ENCODE data around the gene CERS3.

Gene CERS3

DNA sequence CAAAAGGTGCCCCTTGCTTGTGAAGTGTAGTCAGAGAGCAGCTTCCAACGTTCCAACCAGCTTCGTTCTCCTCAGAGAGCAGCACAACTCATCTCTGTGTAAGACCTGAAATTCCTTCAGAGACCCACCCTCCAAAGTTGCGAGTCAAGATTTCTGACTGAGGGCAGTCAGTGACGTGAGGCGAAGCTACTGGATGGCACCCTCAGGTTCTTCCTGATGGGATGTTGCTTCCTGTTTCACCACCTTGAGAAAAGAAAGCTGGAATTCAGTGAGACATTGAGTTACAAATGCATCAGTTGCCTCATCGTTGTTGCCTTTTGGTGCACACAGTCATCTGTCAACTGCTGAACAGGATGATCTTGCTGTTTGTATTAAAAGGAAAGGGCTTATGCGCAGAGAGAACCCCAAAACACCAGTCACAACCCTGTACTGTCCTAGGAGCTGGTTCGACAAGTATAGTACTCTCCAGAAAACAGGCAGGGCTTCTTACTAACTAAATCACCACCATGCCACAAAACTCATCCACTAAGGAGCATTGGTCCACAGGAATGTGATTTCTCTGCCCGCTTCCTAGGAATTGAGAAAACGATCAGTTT is at the start of gene CERS3:
TSS of gene CERS3 (minus strand) at position 118 of the 596 bp plus-strand sequence. CDS start 27,101 bp downstream, outside the sequence.
- DNase-seq = no peak

DNA sequence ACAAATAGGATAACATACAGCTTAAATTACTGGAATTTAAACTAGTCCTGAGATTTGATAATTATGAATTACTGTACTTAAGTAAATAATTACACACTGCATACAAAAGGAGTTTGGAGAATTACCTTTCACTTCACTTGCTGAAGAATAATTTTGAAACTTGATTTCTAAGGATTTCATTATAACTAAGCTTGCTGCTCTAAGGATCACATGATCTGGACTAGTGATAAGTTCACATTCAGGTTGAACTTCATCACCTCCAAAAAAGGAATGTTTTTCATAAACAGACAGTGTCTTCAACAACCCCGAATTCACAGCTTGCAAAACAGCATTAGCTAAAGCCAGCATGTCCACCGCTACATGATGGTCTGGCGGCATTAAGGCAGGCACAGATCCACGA is 44.8 kb upstream of the CERS3 start:
- no peak for DNase-seq

DNA sequence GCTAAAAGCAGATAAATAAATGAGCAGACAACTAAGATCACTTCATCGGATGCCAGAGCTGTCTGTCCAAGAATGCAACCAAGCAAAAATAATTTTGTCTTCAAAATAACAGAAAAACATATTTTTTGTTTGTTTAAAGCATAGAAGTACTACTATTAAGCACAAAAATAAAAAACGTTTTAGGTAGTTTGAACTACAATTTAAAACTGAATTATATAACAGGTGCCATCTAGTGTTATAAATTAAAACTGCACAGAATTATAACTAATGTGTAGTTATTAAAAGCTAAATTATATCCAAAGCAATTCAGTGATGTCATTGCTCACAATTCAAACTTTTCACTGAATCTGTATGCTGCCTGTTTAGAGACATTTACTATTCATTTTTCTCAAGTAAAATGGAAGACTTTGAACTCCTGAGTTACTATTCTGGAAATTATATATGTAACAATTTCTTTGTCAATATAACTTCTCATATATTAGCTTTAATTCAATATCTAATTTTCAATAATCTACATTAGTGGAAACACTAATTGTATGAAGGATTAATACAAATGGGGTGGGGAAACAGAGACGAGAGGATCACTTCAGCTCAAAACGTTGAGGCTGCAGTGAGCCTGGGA is 43.7 kb upstream of the CERS3 start:
- DNase-seq = peak in 1 of 2 donors; percentile 43

DNA sequence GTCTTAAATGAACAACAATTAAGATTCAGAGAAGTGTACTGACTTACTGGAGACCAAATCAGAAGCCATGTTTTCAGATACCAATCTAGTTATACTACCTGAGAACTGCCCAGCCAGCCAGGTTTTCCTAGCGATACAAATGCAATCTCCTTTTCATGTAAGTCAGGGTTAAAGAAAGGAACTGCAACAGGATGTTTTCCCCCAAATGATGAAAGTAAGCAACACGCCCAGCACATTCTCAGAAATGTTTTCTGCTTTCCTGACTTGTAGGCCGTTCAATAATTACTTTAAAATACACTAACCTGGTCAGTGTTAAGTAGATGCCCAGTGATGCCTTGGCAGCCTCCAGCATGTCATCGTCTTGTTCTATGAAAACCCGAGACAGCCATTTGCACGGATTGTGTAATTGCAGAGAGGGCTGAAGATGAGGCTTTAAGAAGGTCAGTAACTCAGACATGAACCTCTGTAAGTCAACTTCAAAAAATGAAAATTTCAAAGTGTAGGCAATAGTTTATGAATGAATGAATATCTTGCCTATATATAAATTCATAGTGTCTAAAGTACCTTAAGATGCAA is 42.9 kb upstream of the CERS3 start:
- DNase-seq = no peak

DNA sequence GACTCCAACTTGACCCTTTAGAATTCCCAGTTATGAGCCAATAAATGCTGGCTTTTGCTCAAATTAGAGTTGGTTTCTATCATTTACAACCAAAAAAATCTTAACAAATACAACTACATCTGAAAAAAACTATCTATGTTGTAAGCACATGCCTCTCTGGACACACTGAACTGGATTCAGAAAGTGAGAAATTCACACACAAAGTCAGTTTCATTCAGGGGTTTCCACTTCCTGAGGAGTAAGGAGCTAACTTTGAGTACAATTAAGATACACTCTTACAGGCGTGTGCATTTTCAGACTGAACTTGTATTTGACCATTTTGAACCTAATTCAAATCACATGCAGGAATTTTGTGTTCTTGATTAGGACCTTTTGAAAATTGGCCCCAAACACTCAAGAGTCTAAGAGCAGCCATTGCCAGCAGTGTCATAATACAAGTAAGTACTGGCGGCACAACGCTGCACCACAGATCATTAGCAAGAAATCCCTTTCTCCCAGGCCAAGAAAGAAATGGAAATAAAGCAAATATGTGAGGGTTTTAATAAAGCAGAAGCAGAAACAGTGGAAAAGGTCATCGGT is 42.1 kb upstream of the CERS3 start:
- DNase-seq = no peak

DNA sequence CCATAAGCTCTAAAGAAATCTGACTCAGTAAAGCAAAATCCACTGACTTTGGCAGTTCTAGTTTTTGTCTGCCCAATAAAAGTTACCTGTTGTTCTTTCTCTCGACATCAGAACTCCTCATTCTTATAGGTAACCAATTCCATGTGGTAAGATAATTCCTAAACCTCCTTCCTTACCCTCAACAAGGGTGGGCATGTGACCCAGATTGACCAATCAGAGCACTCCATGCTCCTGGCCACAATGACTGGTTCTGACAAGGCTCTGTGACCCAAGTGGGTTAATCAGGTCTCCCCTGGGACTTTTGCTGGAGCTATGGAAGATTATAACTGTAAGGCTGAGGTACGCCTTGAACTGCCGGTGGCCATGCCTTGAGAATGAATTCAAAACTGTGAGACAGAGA is 41.5 kb upstream of the CERS3 start:
- DNase-seq = no peak

DNA sequence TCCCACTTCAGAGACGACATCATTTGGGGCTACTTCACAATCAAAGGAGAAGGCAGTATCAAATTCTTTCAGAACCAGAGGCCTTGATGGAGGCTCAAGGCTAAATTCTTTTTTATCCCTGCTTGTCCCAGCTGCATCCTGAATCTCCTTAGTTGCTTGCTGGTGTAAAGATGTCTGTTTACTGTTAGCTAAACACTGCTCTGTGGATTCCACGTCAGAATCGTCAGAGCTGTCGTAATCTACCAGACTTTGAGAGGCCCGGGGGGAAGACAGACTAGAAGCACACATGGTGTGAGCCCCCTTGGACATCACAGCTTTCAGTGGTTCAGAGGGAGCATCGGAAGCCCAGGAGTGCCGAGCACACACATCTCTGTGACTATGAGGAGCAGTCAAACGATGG is 40.6 kb upstream of the CERS3 start:
- no peak for DNase-seq

DNA sequence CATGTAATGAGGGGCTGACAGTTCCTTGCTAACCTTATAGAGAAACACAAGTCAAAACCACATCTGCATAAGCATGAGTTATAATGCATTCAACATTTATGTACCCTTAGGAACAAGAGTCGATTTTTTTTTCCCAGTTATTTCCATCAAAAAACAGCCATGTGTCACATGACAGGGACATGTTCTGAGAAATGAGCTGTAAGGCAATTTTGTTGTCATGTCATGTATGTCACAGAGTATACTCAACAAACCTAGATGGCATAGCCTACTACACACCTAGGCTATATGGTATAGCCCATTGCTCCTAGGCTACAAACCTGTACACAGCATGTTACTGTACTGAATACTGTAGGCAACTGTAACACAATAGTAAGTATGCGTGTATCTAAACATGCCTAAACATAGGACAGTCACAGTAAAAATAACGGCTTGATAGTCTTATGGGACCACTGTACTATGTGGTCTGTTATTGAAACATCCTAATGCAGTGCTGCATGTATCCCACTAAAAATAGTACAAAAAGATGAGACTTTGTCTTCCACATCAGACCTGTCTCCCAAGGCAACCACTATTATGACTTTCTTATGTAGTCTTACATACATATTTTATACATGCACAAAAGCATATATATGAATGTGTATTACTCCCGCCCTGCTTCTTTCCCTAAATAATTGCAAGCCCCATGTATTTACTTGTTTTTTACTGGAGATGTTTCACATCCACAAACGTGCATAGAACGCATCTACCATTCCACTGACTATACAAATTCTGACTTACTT is 38.3 kb upstream of the CERS3 start:
- no peak for DNase-seq

DNA sequence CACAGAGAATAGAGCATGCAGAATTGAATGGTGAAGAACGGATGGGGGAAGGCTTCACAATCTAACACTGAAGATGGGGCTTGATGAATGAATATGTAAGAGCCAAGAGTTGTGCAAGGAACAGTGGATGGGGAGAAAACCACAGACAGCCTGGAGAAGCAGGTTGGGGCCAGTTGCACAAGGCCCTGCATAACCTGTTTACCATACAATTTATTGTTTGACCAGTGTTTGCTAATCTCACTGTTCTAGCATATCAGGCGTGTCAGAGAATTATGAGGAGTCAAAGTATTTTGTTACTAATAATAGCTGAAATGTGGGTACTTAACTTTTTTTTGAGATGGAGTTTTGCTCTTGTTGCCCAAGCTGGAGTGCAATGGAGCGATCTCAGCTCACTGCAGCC is 36.8 kb upstream of the CERS3 start:
- no peak for DNase-seq

DNA sequence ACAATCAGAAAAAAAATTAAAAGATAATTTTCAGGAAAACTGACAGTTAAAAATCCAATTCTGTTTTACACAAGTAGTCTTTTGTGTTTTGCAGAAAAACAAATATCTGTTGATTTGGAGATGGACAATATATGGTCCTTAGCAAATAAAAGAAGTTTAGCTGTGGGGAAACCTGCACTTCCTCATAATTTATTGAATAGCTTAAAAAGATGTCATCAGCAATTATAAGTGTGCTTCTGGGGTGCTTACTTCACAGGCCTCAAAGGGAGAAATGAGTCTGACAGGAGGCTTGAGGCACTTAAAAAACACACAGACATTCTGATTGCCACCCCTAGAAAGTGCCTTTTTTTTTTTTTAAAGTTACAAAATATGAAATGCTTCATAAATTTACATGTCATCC is 31.6 kb upstream of the CERS3 start:
- no peak for DNase-seq

DNA sequence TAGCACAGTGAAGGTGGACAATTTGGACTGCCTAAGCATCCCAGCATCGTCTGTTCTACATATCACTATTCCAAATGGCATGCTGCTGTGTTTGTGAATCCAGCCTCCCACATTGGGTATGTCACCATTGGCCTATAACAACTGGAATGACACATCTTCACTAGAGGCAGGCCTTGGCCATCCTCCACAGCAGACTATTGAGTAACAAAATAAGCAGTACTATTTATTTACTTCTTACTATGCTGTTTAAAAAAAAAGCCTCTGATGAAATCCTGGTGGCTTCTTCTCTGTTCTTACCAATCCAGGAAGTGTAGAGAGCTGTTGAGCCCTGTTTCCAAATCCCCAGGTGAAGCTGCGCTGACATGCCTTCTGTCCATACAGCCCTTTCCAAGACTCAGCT is 30.6 kb upstream of the CERS3 start:
- DNase-seq = peak in 1 of 2 donors; percentile 15

DNA sequence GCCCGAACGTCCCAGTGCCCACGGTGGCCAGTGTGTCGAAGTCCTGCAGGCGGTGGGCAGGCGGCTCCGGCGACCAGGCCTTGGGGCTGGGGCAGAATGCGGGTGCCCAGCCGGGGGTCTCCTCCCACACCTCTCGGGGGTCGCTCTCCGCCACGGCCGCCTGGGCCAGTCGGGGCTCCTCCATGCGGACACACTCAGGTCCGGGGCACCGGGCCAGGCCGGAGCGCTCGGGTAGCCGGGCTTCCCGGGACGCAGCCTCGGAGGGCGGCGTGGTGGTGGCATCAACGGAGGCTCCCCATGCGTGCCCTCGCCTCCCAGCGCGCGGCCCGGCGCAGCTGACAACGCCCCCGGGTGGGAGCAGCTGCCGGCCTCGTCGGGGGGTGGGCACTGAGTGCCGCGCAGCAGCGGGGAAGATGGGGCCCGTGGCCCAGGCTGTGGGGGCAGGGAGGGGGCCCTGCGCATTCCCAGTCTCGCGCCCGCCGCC is 30.1 kb upstream of the CERS3 start:
- DNase-seq = no peak

DNA sequence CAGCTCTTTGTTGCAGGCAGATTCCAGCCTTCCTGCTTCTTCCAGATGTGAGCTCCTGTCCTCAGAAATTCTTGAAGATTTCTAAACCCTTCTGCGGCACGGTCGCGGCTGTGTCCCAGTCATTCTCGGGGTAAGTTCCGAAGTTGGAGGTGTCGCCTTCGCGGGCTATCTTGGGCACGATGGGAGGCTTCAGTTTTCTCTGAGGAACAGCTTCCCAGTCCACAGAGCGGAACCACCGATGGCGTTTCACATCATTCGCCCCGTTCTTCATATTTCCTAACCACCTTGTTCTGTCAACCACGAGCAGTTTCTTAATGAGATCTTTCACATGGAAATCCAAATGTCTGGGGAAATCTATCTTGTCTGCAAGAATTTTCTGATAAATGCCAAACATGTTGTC is 24.7 kb upstream of the CERS3 start:
- no peak for DNase-seq

DNA sequence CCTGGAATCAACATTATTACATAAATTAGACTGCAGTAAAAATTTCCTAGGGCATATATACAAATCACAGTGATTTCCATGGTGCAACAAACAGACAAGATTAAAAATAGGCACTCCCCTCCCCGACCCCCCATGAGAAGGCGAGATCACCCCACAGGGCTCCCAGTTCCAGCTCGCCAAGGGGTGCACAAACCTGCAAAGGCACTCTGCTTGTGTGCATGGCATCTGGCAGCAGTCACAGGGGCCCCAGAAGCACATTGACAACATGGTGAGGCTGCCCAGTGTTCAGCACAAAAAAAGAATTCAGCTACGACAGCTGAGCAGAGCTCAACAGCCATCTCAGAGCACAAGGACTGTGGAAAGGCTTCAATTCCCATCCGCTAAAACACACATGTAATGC is 19.2 kb upstream of the CERS3 start:
- no peak for DNase-seq

DNA sequence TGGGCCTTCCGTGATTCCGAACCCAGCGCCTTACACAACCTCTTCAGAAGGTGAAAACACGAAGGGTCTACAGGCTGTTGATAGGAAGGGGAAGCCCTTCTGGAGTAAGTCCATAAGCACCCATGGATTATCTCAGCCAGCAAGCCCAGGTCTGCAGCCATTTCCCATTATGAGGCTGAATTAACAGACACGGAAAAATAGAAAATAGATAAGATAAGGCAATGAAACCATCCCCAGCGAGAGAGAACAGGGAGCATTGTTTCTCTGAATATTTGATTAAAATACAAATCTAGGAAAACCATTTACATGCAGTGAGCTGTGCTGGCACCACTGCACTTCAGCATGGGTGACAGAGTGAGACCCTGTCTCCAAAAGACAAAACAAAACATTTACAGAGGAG is 16.2 kb upstream of the CERS3 start:
- no peak for DNase-seq

DNA sequence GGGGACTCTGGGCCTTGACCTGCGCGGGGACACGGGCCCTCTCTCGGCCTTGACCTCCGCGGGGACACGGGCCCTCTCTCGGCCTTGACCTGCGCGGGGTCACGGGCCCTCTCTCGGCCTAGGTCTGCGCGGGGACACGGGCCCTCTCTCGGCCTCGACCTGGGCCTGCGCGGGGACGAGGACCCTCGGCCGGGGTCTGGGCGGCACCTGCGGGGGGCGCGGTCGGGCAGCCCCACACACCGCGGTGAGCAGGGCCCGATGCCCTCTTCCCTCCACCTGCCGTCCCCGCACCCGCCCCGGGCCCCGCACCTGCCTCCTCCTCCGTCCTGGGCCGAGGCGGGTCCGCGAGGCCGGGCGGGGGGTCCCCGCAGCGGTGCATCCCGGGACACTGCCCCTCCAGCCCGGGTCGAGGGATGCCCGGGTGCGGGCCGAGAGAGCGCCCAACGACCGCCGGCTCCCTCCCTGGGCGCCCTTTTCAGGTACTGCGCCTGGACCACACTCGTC is 15.6 kb upstream of the CERS3 start:
- DNase-seq = no peak

DNA sequence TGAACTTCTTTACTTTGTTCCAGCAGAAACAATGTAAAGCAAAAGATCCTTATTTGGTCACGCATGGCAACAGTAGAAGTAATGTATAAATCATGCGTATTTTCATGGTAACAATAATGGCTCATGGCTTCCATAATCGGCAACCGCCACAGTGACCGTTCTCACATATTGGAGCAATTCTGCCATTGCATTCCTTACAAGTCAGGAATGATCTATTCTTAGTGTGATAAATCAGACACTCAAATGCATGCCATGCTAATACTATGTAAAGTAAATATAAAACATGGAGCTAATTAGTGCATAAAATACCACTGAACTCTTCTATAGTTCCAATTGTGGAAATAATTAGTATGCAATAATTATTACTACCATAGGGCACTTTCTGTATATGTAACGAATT is 13.5 kb upstream of the CERS3 start:
- DNase-seq = no peak

DNA sequence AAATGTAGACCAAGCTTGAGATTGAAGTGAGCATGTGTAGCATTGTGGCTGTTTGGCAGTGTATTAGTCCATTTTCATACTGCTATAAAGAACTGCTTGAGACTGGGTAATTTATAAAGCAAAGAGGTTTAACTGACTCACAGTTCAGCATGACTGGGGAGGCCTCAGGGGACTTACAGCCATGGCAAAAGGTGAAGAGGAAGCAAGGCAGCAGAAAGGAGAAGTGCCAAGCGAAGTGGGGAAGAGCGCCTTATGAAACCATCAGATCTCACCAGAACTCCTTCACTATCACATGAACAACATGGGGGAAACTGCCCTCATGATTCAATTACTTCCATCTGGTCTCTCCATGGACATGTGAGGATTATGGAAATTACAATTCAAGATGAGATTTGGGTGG is 8.6 kb upstream of the CERS3 start:
- peak; percentile 3 to 52 for DNase-seq

DNA sequence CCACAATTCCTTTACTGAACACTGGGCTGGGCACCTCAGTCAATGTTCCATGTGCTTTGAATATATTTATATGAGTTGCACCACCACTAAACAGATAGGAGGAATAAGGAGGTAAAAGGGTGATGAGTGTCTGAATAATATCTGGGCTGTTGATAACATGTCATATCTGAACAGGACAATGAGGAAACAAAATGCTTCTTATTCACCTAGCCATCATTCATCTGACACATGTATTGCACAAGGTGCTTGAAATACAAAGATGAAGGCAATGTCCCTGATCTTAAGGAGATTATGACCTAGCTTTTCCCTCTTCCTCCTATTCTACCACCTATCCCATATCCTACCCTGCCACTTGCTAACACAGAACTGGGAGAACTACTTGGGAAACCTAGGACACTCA is 8.0 kb upstream of the CERS3 start:
- DNase-seq = no peak

DNA sequence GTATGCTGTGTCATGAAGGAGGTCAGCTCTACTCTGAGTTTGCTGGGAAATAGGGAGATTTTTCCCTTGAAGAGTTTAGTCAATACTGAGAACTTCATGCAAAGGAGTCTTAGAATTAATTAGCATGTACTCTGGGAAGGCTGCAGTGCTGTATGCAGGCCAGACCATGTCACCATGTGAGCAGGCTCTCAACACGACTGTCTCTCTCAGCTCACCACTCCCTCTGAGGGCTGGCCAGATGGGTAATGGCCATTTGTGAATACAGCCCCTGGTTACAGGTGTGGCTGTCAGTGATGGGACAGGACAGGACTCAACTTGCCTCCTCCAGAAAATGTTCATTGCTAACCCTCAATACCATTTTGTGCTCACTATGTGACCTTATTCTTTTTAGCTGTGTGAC is 5.1 kb upstream of the CERS3 start:
- no peak for DNase-seq

DNA sequence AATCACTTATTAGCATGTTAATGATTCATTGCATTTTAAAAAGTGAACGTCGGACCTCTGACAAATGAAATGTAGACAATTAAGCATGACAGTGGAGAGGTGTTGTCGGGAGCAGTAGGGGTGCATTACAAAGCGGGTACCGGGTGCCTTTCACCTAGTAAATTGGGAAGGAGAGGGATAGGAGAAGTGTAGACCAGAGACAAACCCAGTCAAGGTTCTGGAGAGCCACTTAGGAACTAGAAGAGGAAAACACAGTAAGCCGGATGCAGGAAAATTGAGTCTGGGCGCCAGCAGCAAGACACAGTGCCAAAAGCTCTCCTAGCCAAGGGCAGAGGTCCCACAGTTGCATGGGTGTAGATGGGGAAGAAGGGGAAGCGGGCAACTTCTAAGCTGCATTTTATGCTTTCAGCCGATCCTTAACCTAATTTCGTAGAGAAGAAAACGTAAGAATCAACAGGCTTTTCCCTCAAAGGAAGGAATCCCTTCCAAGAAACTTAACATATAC is 3.1 kb upstream of the CERS3 start:
- no peak for DNase-seq

DNA sequence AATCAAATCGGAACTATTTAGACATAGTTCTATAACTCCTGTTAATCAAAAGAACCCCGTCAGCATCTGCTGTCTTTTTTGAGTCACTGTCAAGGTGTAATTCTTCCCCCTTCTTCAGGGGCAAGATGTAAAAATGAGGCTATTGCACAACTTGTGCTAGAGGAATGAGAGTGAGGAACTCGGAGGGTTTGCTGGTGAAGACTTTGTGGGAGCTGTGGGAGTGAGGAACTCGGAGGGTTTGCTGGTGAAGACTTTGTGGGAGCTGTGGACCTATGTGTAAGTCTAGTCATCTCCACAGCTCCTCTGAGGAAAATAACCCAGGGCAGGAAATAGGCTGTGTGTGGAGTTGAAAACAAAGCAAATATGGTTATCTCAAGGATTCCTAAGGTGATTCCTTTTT is 2.5 kb upstream of the CERS3 start:
- no peak for DNase-seq

DNA sequence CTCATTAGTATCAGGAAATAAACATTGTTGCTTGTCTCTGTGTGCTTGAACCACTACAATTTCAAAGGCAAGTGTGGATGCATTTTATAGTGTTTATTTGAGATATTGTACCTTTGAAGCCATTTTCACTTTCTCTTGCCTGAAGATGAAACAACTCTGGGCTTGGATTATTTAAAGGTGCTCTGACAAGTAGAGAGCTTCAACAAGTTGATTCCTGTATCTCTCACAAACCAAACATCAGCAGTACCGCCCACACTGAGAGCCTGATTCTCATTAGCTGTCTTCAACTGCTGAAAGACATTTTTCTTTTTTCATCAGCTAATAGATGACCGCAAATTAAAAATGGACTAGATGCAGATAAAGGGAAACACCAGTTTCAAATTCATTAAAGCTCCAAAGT is 806 bp upstream of the CERS3 start:
- peak in 1 of 2 donors; percentile 2 for DNase-seq

All from CD4-positive, alpha-beta T cell treated with Interleukin-1 beta for 1 hour (primary cell).